HepG2 (cell line): Measurements from ENCODE around the gene CDH1. TPM values are rescaled to one million over a fixed set of nuclear protein-coding genes. Genes with fewer than 3 reads are reported as not detected.

Experiments used
- BRCA1 ChIP-seq: sonication (generic); formaldehyde crosslinking; IDR thresholded peaks from 2 replicates; pipeline ENCODE4 v1.4.0; 2020; ENCODE audit warnings: missing genetic modification reagents
- ETV6 ChIP-seq: sonication (generic); formaldehyde crosslinking; conservative IDR thresholded peaks from 2 replicates; pipeline ENCODE4 v1.4.0; 2020; ENCODE audit warnings: missing genetic modification reagents
- HIVEP1 ChIP-seq: sonication (generic); formaldehyde crosslinking; IDR thresholded peaks from 2 replicates; pipeline ENCODE4 v1.4.0; 2020; ENCODE audit warnings: mild to moderate bottlenecking, missing genetic modification reagents
- HNRNPLL ChIP-seq: fragments of 200-400 bp; formaldehyde crosslinking; IDR thresholded peaks from 2 replicates; pipeline ENCODE4 v1.6.1; 2017; ENCODE audit warnings: mild to moderate bottlenecking, low read depth, low read length; ENCODE audit not compliant: poor library complexity, severe bottlenecking
- HOXA7 ChIP-seq: sonication (generic); formaldehyde crosslinking; IDR thresholded peaks from 2 replicates; pipeline ENCODE4 v1.8.1; 2022; ENCODE audit warnings: mild to moderate bottlenecking, missing genetic modification reagents, moderate library complexity
- MXD4 ChIP-seq: IDR thresholded peaks from 2 replicates; pipeline ENCODE4 v1.6.1; 2016; ENCODE audit warnings: mild to moderate bottlenecking, missing biosample characterization, missing genetic modification reagents
- STAG1 ChIP-seq: sonication (generic); formaldehyde crosslinking; IDR thresholded peaks from 2 replicates; pipeline ENCODE4 v1.4.0; 2020; ENCODE audit warnings: missing genetic modification reagents
- TBX2 ChIP-seq: sonication (generic); formaldehyde crosslinking; IDR thresholded peaks from 2 replicates; pipeline ENCODE4 v1.5.0; 2020; ENCODE audit warnings: missing genetic modification reagents, mild to moderate bottlenecking, borderline replicate concordance
- TEAD3 ChIP-seq: optimal IDR thresholded peaks from 2 replicates; pipeline ENCODE3; 2016; ENCODE audit warnings: borderline replicate concordance
- WIZ ChIP-seq: sonication (generic); formaldehyde crosslinking; IDR thresholded peaks from 2 replicates; pipeline ENCODE4 v1.5.1; 2020; ENCODE audit warnings: mild to moderate bottlenecking, missing genetic modification reagents
- ZFP37 ChIP-seq: sonication (generic); formaldehyde crosslinking; IDR thresholded peaks from 2 replicates; pipeline ENCODE4 v1.4.0; 2020; ENCODE audit warnings: missing genetic modification reagents, borderline replicate concordance
- ZMYM3 ChIP-seq: sonication (generic); formaldehyde crosslinking; IDR thresholded peaks from 2 replicates; pipeline ENCODE4 v1.5.1; 2020; ENCODE audit warnings: mild to moderate bottlenecking, missing genetic modification reagents
- ZNF326 ChIP-seq: sonication (generic); formaldehyde crosslinking; IDR thresholded peaks from 2 replicates; pipeline ENCODE4 v1.4.0; 2020; ENCODE audit warnings: missing genetic modification reagents, borderline replicate concordance
- ZNF33B ChIP-seq: sonication (generic); formaldehyde crosslinking; IDR thresholded peaks from 2 replicates; pipeline ENCODE4 v1.5.1; 2020; ENCODE audit warnings: mild to moderate bottlenecking, missing genetic modification reagents
- ZNF549 ChIP-seq: sonication (generic); formaldehyde crosslinking; IDR thresholded peaks from 2 replicates; pipeline ENCODE4 v1.5.0; 2020; ENCODE audit warnings: missing genetic modification reagents
- ZNF644 ChIP-seq: IDR thresholded peaks from 2 replicates; pipeline ENCODE4 v1.6.1; 2016; ENCODE audit warnings: low read depth
- ZNF670 ChIP-seq: sonication (generic); formaldehyde crosslinking; IDR thresholded peaks from 2 replicates; pipeline ENCODE4 v1.8.0; 2022; ENCODE audit warnings: mild to moderate bottlenecking, missing genetic modification reagents, borderline replicate concordance
- ZNF816 ChIP-seq: sonication (generic); formaldehyde crosslinking; IDR thresholded peaks from 2 replicates; pipeline ENCODE4 v1.8.0; 2022; ENCODE audit warnings: missing genetic modification reagents, mild to moderate bottlenecking, borderline replicate concordance
- polyA plus RNA-seq, 8 experiments: library from polyadenylated mRNA; depleted of rRNA in 3 of 8; stranded (reverse) in 7 of 8; unstranded in 1 of 8; fragments of >200 nt; fragmentation: Illumina TruSeq in 4 of 8; extraction: Trizol in 4 of 8; gene quantifications; 2 replicates each; pipeline versions ENCODE4 v1.2.1 to v1.2.3, GENCODE V29; 2011 to 2016; ENCODE audit warnings: low read depth in 4 of 8, missing spikeins in 1 of 8, mixed read lengths in 1 of 8; ENCODE audit not compliant: insufficient read depth in 1 of 8
- total RNA-seq, 5 experiments: library from RNA; depleted of rRNA; stranded (reverse); fragments of >200 nt; fragmentation: Illumina TruSeq; extraction: Trizol; gene quantifications; 2 replicates each; pipeline ENCODE4 v1.2.3, GENCODE V29; 2016; ENCODE audit warnings: low read depth in 1 of 5
- TF ChIP-seq, protein P1 (sequence below): sonication (generic); formaldehyde crosslinking; IDR thresholded peaks from 2 replicates; pipeline ENCODE4 v1.5.0; 2020; ENCODE audit warnings: mild to moderate bottlenecking, missing genetic modification reagents
- TF ChIP-seq, protein P2 (sequence below): sonication (generic); formaldehyde crosslinking; IDR thresholded peaks from 2 replicates; pipeline ENCODE4 v1.8.1; 2022; ENCODE audit warnings: low read depth, mild to moderate bottlenecking, missing genetic modification reagents
- TF ChIP-seq, protein P3 (sequence below): sonication (generic); formaldehyde crosslinking; IDR thresholded peaks from 2 replicates; pipeline ENCODE4 v1.5.0; 2020; ENCODE audit warnings: missing genetic modification reagents
- TF ChIP-seq, protein P4 (sequence below): sonication (generic); formaldehyde crosslinking; IDR thresholded peaks from 2 replicates; pipeline ENCODE4 v1.5.0; 2020; ENCODE audit warnings: missing genetic modification reagents

The CDH1 gene
- total and polyA plus RNA-seq, 2 of the 13 experiments (the other 11 are each of a cell fraction or from before 2014, with no cell fraction given): 0.95 to 9.8 TPM

DNA sequence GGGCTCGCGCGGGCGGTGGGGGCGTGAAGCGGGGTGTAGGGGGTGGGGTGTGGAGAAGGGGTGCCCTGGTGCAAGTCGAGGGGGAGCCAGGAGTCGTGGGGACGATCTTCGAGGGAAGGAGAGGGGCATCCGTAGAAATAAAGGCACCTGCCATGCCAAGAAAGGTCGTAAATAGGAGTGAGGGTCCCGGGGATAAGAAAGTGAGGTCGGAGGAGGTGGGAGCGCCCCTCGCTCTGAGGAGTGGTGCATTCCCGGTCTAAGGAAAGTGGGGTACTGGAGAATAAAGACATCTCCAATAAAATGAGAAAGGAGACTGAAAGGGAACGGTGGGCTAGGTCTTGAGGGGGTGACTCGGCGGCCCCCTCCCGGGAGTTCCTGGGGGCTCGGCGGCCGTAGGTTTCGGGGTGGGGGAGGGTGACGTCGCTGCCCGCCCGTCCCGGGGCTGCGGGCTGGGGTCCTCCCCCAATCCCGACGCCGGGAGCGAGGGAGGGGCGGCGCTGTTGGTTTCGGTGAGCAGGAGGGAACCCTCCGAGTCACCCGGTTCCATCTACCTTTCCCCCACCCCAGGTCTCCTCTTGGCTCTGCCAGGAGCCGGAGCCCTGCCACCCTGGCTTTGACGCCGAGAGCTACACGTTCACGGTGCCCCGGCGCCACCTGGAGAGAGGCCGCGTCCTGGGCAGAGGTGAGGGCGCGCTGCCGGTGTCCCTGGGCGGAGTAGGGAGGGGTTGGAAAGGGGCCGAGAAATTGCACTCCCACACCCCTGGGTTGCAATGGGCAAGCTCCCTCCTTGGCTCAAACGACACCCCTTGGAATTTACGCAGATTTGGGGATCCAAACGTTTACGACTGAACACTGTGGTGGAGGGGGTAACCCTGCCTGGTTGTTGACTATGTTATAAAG is 888 bp downstream of the CDH1 start (continued):
- TF ChIP-seq, protein P1, sequence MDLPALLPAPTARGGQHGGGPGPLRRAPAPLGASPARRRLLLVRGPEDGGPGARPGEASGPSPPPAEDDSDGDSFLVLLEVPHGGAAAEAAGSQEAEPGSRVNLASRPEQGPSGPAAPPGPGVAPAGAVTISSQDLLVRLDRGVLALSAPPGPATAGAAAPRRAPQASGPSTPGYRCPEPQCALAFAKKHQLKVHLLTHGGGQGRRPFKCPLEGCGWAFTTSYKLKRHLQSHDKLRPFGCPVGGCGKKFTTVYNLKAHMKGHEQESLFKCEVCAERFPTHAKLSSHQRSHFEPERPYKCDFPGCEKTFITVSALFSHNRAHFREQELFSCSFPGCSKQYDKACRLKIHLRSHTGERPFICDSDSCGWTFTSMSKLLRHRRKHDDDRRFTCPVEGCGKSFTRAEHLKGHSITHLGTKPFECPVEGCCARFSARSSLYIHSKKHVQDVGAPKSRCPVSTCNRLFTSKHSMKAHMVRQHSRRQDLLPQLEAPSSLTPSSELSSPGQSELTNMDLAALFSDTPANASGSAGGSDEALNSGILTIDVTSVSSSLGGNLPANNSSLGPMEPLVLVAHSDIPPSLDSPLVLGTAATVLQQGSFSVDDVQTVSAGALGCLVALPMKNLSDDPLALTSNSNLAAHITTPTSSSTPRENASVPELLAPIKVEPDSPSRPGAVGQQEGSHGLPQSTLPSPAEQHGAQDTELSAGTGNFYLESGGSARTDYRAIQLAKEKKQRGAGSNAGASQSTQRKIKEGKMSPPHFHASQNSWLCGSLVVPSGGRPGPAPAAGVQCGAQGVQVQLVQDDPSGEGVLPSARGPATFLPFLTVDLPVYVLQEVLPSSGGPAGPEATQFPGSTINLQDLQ (CRISPR knock-in tag): no peak
- TF ChIP-seq ZMYM3: peak; percentile 66; the same call in 1 of the 2 replicates
- 0 out of 2 replicates have a peak, but pooled peaks have one; percentile 59 for TF ChIP-seq HIVEP1 (CRISPR knock-in tag)
- TF ChIP-seq ZNF549: no peak
- TF ChIP-seq ZNF33B (CRISPR knock-in tag): peak; percentile 42; the same call in 1 of the 2 replicates
- no peak for TF ChIP-seq BRCA1 (CRISPR knock-in tag)
- TF ChIP-seq MXD4 (CRISPR knock-in tag): peak; percentile 75
- no peak for TF ChIP-seq ZFP37 (CRISPR knock-in tag)
- TF ChIP-seq, protein P2, sequence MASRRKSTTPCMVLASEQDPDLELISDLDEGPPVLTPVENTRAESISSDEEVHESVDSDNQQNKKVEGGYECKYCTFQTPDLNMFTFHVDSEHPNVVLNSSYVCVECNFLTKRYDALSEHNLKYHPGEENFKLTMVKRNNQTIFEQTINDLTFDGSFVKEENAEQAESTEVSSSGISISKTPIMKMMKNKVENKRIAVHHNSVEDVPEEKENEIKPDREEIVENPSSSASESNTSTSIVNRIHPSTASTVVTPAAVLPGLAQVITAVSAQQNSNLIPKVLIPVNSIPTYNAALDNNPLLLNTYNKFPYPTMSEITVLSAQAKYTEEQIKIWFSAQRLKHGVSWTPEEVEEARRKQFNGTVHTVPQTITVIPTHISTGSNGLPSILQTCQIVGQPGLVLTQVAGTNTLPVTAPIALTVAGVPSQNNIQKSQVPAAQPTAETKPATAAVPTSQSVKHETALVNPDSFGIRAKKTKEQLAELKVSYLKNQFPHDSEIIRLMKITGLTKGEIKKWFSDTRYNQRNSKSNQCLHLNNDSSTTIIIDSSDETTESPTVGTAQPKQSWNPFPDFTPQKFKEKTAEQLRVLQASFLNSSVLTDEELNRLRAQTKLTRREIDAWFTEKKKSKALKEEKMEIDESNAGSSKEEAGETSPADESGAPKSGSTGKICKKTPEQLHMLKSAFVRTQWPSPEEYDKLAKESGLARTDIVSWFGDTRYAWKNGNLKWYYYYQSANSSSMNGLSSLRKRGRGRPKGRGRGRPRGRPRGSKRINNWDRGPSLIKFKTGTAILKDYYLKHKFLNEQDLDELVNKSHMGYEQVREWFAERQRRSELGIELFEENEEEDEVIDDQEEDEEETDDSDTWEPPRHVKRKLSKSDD (CRISPR knock-in tag): no peak
- no peak for TF ChIP-seq TEAD3 (CRISPR knock-in tag)
- TF ChIP-seq STAG1 (CRISPR knock-in tag): peak; percentile 67
- peak; percentile 35 for TF ChIP-seq HNRNPLL
- TF ChIP-seq ZNF326 (CRISPR knock-in tag): no peak
- 0 out of 2 replicates have a peak, but pooled peaks have one; percentile 23 for TF ChIP-seq ETV6 (CRISPR knock-in tag)
- no peak for TF ChIP-seq ZNF816 (CRISPR knock-in tag)
- no peak for TF ChIP-seq WIZ (CRISPR knock-in tag)
- TF ChIP-seq, protein P3, sequence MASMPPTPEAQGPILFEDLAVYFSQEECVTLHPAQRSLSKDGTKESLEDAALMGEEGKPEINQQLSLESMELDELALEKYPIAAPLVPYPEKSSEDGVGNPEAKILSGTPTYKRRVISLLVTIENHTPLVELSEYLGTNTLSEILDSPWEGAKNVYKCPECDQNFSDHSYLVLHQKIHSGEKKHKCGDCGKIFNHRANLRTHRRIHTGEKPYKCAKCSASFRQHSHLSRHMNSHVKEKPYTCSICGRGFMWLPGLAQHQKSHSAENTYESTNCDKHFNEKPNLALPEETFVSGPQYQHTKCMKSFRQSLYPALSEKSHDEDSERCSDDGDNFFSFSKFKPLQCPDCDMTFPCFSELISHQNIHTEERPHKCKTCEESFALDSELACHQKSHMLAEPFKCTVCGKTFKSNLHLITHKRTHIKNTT: no peak
- TF ChIP-seq HOXA7 (CRISPR knock-in tag): no peak
- TF ChIP-seq ZNF670 (CRISPR knock-in tag): no peak; the same call in 1 of the 2 replicates
- TF ChIP-seq, protein P4, sequence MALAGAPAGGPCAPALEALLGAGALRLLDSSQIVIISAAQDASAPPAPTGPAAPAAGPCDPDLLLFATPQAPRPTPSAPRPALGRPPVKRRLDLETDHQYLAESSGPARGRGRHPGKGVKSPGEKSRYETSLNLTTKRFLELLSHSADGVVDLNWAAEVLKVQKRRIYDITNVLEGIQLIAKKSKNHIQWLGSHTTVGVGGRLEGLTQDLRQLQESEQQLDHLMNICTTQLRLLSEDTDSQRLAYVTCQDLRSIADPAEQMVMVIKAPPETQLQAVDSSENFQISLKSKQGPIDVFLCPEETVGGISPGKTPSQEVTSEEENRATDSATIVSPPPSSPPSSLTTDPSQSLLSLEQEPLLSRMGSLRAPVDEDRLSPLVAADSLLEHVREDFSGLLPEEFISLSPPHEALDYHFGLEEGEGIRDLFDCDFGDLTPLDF: no peak
- TF ChIP-seq TBX2: peak; percentile 43; the same call in 1 of the 2 replicates
- no peak for TF ChIP-seq ZNF644 (CRISPR knock-in tag)
